ENCODE results near the gene ARMH4.

DNA sequence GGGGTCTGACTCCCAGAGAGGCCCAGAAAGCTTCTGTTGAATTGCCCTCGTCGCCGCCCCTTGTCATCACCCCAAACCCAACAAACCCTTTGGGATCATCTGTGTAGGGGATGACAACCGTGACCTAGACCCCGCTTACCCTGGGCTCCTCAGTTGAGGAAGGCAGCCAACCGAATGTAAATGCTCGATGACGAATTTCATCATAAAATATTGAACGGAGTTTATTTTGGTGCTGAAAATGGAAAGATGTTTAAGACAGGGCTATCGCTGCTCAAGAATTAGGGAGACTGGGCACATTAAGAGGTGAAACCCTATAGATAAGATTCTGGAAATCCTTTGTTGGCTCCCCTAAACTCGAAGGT lies 48.4 kb upstream of the ARMH4 start:
- TF ChIP-seq, protein P1, sequence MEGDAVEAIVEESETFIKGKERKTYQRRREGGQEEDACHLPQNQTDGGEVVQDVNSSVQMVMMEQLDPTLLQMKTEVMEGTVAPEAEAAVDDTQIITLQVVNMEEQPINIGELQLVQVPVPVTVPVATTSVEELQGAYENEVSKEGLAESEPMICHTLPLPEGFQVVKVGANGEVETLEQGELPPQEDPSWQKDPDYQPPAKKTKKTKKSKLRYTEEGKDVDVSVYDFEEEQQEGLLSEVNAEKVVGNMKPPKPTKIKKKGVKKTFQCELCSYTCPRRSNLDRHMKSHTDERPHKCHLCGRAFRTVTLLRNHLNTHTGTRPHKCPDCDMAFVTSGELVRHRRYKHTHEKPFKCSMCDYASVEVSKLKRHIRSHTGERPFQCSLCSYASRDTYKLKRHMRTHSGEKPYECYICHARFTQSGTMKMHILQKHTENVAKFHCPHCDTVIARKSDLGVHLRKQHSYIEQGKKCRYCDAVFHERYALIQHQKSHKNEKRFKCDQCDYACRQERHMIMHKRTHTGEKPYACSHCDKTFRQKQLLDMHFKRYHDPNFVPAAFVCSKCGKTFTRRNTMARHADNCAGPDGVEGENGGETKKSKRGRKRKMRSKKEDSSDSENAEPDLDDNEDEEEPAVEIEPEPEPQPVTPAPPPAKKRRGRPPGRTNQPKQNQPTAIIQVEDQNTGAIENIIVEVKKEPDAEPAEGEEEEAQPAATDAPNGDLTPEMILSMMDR (IDR thresholded peaks at IDR 0.05; ENCODE audit: low read depth, low read length, missing input control) = no peak
- TF ChIP-seq GABPA (IDR thresholded peaks at IDR 0.05 in 1 of 2, conservative IDR thresholded peaks at IDR 0.05 in 1 of 2) (no peak), RXRA (IDR thresholded peaks at IDR 0.05) (no peak), RAD21 (IDR thresholded peaks at IDR 0.05) (no peak), TAF1 (conservative IDR thresholded peaks at IDR 0.05) (no peak), SP1 (IDR thresholded peaks at IDR 0.05) (no peak), JUND (IDR thresholded peaks at IDR 0.05) (no peak), EGR1 (IDR thresholded peaks at IDR 0.05; ENCODE audit: low read depth in 2 of 2) (no peak), ATF3 (IDR thresholded peaks at IDR 0.05) (no peak), YY1 (IDR thresholded peaks at IDR 0.05) (no peak), MAX (IDR thresholded peaks at IDR 0.05) (no peak), HNF4G (IDR thresholded peaks at IDR 0.05) (no peak)
- TF ChIP-seq, protein P2, sequence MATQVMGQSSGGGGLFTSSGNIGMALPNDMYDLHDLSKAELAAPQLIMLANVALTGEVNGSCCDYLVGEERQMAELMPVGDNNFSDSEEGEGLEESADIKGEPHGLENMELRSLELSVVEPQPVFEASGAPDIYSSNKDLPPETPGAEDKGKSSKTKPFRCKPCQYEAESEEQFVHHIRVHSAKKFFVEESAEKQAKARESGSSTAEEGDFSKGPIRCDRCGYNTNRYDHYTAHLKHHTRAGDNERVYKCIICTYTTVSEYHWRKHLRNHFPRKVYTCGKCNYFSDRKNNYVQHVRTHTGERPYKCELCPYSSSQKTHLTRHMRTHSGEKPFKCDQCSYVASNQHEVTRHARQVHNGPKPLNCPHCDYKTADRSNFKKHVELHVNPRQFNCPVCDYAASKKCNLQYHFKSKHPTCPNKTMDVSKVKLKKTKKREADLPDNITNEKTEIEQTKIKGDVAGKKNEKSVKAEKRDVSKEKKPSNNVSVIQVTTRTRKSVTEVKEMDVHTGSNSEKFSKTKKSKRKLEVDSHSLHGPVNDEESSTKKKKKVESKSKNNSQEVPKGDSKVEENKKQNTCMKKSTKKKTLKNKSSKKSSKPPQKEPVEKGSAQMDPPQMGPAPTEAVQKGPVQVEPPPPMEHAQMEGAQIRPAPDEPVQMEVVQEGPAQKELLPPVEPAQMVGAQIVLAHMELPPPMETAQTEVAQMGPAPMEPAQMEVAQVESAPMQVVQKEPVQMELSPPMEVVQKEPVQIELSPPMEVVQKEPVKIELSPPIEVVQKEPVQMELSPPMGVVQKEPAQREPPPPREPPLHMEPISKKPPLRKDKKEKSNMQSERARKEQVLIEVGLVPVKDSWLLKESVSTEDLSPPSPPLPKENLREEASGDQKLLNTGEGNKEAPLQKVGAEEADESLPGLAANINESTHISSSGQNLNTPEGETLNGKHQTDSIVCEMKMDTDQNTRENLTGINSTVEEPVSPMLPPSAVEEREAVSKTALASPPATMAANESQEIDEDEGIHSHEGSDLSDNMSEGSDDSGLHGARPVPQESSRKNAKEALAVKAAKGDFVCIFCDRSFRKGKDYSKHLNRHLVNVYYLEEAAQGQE (IDR thresholded peaks at IDR 0.05) = no peak

Measured in liver (tissue), 3 donors.